GM12891 (cell line): ENCODE measurements around the gene PPP2R2B.

Experiments used
- POLR2A ChIP-seq: IDR thresholded peaks from 2 replicates; pipeline ENCODE4 v1.6.1; 2011; ENCODE audit warnings: low read depth, low read length, control low read depth
- POLR2AphosphoS5 ChIP-seq: IDR thresholded peaks from 2 replicates; pipeline ENCODE4 v1.6.1; 2011; ENCODE audit warnings: low read depth, low read length, control low read depth
- SPI1 ChIP-seq: IDR thresholded peaks from 2 replicates; pipeline ENCODE4 v1.6.1; 2011; ENCODE audit warnings: low read depth, low read length, control low read depth
- TAF1 ChIP-seq: IDR thresholded peaks from 2 replicates; pipeline ENCODE4 v1.6.1; 2011; ENCODE audit warnings: low read depth, low read length, control low read depth

- TF ChIP-seq POLR2AphosphoS5 (no peak), TAF1 (no peak), POLR2A (no peak), SPI1 (no peak)
Measured at GRCh38 chr5:146672866-146673265, 205.7 kb downstream of the PPP2R2B start.
